ENCODE data around the gene NID2.

NID2 gene

DNA sequence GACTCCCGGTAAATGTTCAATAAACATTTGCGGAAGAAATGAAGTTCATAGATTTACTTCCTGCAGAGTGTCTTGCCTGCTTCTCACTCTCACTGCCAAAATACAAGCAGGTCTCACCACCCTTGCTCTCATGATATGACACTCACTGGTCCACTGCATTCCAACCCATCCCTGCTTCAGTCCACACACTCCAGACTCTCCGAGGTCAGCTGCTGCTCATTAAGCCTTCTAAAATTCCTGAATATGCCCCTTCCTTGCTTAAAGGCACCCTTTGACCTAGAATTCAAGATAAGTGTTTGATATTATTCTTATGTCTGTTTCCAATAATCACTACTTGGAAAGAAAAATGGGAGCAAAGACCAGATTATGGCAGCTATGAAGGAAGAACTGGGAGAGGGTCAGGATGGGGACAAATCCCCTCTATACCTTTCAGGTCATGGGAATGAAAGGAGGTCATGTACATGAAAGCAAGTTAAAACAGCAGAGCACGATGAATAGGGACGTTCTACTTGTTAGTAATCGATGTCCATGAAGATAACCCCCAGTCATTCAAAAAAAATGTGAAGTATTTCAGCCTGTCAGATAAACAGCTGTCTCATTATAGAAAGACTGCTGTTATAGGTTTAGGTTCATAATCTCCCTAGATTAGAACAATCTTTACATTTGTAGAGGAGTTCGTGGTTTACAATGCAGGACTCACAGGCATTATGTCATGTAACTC is 10.5 kb upstream of the NID2 start:
- DNase-seq = no peak

DNA sequence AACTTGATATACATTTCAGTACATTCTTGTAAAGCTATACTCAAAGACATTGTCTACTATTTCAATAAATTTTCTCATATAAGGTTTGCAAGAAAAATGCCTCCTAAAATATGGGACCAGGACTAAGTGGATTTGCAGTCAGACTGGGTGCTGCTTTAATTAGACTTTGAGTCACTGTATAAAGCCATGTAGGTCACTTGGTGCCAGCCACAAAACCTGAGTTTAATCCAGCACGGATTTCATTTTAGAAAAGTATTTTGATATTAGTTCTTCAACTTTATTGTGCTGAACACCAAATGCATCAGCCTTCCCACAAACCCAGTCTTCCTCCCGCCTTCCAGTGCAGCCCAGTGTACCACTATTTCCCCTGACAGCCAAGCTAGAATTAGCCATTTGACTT is 9.9 kb upstream of the NID2 start:
- DNase-seq = no peak

DNA sequence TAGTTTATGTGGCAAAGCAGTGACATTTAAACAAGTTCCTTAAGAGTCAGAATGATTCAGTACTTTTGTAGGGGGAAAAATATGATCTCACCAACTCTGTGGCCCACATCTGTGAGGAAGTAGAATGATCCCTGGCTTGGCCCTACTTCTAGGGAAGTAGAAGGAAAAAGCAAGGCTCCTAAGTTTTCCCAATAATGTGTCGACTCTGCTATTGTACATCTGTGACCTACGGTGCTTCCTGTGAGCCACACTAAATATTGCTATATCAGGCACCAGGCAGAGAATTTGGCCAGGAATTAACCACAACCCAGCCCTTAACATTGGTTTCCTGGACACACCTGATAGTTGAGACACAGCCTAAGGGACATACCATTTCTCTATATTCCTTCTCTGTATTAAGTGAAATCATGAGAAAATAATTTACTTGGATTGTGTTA is 9.3 kb upstream of the NID2 start:
- no peak for DNase-seq

DNA sequence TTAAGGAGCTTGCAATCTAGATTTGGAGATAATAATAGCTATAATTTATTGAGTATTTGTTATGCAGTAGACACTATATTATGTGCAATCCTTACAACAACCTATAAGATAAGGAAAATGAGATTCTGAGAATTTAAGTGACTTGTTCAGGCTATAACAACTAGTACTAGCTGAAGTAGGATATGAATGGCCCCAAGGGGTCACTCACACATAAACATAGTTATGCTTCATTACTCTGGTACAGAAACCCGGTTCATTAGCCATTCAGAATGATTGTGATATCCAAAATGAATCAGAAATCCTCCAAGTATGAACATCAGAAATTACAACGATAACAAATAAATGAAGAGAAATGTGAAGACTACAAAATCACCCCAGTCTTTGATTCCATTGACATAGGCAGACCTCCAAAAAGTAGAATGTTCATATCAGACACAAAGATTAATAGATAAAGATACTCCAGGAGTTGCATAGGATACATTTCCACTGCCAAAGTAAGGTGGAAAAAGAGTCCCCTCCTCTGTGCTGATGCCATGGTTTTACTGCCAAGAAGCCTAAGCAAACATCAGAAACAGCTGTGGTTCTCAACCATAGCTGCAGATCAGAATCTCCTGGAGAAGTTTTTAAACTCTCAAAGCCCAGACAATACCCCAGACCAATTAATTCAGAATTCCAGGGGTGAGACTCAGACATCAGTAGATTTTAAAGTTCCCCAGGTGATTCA is 8.6 kb upstream of the NID2 start:
- no peak for DNase-seq

DNA sequence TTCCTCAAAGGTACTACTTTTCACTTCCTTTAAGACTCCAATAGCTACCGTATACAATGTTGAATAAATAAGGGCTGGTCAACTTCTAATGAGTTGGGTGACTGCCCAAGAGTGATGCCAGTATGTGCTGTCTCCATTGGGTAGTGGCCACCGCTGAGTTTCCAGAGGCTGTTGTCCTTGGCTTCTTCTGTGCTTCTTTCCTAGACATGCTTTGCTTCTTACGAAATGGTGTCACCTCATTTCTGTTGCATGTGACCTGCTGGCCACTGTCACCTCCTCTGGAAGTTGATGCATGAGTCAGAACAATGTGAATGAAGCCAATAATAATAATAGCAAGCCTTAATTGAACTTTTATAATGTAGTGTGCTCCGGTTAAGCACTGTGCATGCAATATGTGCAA is 7.5 kb upstream of the NID2 start:
- DNase-seq = no peak

DNA sequence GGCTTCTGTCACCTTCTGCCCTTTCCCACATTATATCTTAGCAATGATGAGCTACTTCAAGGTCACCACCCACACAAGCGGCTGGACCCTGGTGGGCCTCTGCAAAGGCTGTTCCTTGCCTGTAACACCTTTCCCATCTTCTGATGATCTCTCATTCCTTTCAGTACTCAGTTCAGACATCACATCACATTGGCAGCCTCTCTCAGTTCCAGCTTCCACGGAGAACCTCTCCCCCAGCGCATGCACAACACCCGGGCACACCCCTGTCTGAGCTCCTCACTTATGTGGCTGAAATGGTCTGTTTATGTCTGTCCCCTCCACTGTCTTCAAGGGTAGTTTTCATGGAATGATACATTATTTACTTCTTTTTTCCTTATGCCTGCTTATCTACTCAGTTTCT is 6.5 kb upstream of the NID2 start:
- DNase-seq = no peak

DNA sequence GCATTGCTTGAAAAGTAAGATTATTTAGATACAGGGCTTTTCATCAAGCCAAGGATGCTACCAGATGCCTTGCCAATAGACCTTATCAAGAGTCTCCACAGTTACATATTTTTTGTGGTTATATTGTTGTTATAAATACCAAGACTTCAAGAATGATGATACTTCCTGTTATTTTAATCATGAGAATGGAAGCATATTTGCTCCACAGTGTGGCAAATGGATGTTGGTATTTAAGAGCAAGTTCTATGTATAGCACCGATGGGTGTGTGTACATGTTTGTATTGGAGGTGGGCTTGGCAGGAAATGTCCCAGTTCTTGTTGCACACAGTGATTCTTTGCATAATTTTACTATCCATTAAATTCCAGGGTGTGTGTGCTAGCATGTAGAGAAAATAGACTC is 4.4 kb upstream of the NID2 start:
- DNase-seq = no peak

DNA sequence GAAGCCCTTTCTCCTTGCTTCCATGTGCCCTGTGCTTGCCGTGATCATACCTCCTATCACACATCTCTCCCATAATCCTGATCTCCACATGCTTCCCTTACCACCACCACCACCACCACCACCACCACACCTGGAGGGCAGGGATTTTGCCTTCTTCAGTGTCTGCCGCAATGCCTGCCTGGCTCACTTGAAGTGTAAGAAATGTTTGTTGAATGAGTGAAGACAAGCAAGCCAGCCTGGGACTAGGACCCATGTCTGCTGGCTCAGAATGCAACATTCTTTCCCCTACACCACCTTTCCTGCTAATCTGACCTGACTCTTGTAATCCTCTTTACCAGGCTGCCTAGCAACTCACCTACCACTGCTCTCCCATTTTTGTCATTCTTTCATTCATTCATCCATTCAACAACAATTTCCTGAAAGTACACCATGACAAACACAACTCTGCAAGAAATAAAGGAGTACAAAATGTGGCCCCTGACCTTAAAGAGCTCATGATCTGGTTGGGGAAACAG is 3.5 kb upstream of the NID2 start:
- DNase-seq = no peak

DNA sequence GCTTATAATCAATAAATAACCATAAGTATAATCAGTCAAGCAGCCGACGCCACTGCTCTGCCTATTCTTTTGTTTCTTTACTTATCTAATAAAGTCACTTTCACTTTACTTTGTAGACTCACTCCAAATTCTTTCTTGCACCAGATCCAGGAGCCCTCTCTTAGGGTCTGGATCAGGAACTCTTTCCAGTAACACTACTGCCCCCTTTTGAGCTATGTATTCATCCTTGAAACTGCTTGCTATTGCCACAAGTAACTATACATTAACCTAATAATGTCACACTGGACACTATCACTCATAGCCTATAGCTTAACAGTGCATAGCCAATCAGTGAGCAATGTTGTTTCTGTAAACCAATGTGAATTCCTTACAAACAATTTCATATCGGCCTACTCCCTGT is 2.8 kb upstream of the NID2 start:
- no peak for DNase-seq

DNA sequence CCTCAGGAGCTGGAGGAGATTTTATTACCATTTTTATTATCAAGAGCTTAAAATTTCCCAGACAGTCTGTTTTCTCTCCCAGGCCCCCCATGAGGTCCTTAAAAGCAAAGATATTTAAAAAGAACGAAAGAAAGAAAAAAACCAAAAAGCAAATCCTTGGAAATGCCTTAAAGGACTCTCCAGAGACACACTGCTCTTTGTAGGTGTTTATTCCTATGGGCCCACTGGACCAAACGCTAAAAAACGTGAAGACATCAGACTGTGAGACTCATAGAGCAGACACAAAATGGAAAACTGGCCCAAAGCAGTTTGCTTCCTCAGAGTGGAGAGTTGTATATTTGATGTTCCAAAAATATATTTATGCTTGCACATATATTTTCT is 1.2 kb upstream of the NID2 start:
- no peak for DNase-seq

DNA sequence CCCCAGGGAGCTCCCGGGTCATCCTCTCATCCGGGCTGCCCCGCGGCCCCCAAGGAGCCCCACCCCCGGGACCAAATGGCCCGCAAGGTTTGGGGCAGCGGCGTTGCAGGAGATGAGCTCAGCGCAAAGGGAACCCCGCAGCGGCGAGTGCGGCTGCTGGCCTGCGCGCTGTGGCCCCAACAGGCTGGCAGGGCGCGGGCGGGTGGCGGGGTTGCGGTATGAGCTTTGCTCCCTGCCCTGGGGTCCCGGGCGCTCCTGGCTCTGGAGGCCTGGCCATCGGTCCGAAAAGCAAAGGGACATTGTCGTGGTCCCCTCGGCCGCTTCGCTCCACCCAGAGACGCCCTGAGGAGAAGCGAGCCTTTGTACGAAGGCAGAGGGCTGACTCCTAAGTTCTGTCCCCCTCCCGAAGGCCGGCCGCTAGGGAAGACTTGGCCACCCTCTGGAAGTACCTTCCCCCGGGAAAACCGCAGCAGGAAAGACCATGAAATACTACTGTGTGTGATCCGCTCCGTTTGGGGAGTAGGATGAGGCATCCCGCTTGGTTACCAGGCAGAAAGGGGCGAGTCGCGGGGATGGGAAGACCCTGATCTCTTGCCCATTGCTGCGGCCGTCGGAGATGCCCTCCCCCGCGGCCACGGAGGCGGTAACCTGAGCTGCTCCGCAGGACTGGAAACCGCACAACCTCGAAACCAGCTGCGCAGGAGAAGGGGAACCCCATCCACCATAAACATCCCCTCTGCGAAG is 620 bp upstream of the NID2 start:
- DNase-seq = no peak

DNA sequence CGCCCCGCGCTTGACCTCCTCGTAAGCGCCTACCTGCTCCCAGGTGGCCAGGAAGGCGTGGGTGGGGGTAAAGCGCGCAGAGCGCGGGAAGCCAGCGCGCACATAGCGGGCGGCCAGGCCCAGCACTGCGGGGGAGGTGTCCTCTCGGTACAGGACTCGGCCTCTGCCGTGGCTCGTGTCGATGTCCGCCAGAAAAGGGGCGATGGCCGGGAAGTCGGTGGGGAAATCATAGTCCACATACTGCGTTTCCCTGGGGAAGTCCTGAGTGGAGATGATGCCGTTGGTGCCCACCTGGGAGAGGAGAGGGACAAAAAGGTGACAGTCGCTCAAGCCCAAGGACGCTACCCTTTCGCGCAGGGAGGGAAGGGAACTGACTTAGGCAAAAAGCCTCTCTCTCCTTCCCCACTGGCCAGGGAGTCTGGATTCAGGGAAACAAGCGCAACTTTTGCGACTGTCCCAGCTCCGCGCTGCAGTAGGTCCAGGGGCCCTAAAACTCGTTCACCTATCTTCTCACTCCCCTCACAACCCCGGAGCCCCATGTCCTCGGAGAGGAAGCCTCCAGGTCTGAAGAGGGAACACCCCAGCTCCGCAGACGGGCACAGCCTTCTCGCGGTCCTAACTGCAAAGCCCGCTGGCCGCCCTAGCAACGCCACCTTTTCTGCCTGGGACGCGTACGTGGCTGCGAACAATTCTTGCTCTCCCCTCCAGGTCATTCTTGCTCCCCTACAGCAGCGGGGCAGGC is 815 bp downstream of the NID2 start:
- no peak for DNase-seq

DNA sequence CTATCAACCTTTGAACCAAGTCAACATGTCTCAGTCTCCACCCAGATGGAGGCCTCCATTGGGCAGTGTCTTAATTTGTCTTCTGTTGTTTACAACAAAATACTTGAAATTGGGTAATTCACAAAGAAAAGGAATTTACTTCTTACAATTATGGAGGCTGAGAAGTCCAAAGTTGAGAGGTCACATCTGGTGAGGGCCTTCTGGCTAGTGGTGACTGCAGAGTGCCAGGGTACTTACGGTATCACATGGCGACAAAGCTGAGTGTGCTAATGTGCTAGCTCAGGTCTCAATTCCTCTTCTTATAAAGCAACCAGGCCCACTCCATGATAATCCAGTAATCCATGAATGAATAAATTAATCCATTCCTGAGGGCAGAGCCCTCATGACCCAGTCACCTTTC is 4.7 kb downstream of the NID2 start:
- no peak for DNase-seq

DNA sequence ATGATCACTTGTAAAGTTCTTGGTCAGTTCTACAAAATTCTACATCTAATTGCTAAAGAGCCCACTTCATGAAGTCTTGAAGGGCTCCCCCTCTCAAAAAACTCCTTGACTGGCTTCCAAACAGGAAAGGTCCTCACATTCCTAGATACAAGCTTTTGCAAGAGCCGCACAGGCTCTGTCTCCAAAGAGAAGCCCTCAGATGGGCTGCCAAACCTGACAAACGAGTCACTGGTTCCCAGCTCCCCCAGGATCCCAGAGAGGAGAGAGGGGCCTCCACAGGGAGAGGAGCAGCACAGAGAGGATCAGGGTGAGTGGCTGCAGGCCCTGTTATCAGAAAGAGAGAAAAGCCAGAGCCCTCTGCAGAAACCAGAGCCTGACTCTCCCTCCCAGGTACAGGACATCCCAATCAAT is 5.8 kb downstream of the NID2 start:
- no peak for DNase-seq

DNA sequence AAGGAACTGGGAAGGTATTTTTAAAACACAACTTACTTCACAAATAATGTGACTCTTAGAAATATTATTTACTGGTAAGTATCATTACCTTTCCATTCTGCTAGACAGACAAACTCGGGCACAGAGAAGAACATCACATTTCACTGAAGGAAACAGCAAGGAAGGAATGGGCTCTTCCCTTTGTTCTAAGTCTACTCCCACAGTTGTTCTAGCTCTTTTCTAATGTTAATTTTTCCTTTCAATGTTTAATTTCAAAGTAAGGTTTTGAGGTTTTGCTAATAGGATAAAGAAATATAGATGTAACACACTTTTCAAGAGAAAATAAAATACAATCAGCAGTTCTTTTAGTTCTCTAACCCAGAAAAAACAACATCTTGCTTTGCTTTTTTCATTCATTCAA is 7.0 kb downstream of the NID2 start:
- no peak for DNase-seq

DNA sequence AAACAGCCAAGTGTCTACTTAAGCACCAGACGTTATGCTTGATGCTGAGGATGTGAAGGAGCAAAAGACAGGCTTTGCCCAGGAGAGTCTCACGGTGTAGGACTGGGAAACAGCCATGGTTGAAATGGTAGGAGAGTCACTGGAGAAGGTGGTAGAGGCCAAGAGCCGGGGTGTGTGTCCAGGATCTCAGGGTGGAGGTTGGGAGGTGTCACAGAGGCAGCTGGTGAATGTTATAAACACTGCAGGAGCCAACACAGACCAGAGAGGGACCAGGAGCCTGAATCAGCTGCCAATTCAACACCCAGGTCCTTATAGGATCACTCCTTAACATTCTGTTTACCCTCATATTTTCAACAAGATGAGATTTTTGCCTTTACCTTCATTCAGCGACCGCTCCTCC is 7.5 kb downstream of the NID2 start:
- no peak for DNase-seq

DNA sequence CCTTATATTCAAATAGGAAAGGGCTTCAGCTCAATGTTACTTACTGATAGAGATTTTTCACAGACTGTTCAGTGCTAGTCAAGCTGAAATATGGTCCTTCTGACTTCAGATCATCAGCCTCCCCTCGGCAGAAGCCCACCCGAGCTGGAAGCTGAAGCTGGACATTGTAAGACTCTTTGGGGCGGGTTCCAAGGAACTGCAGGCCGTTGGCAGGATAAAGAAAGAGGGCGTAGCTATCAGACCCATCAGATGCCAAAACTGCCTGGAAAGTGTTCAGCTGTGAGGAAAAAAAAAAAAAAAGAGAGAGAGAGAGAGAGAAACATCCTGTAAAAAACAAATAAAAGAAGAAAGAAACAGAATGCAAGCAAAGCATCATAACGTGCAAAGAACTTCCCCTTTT is 8.8 kb downstream of the NID2 start:
- DNase-seq = no peak

DNA sequence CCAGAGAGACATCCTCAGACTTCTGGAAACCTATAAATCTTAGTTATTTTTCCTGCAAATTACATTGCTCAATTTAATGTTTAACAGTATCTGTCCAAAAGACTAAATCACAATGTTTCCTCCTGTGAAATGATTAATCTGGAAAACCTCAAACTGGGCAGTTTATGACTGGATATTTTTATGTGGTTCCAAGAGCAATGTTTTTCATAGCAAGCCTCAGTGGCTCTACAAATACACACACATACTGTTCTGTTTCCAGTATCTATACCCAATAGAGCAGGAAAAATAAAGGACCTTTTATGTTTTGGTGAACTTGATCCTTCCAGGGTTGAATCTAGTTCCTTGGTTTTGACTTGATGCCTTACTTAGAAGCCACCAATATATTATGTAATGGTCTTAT is 9.2 kb downstream of the NID2 start:
- no peak for DNase-seq

DNA sequence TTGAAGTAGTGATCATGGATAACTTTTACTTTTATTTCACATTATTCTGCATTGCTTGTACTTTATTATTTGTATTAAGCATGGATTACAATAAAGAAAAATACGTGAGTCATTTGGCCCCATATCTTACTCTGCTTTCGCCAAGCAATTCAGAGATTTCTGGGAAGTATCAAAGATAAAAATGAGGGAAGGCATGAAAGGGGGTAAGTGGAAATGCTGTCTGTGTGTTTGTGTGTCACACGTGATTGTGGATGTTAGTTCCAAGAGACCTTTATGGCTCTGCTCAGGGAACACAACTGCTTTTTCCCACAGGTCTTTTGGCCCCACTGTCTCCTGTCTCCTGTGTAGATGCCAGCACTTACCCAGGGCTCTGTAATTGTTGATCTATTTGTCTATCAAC is 10.5 kb downstream of the NID2 start:
- no peak for DNase-seq

DNA sequence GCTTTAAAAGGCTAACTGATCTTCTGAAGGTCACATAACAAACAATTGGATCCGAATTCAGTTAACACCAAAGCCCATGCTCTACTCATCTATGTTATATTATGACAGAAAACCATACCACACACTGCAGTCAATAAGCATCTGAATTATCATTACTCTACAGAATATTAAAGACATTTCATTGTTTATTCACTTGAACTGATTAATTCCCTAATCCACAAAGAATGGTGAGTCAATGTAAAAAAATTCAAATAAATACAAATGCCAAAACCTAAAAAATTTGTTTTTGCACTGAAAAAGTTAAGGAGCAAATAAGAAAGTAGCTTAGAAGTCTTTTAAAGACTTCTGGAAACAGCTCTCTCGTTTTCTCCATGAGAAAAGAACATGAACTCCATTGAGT is 13.7 kb downstream of the NID2 start:
- no peak for DNase-seq

DNA sequence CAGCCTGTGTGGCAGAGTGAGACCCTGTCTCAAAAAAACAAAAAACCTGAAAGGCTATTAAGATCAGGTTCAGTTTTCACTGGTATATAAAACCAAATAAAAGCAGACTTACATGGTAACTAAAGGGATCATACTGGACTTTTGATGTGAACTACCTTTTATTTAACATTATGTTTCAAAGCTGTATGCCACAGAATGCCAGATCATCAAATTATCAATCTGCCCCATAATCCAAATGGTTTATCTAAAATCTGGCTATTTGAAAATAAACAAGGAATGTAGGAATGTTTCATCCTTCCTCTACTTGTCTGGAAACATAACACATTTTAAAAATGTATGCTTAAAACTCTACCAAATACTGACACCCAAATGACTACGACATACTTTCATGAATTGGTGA is 14.2 kb downstream of the NID2 start:
- DNase-seq = no peak

DNA sequence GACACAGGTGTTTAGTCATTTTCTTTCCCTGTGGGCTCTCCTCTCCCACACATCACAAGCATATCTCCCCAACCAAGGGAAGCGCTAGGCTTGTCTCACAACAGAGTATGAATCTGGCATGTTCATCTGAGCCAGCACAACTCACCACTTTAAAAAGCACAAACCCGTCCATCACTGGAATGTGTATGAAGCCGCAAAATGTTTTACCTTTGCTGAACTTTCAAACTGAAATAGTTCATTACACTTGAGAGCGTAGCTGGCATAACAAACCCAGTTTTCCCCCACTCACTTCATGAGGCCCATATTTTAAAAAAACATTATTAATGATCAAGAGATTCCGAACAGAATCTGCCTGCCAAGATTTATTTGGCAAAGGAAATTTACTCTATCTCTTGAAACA is 15.8 kb downstream of the NID2 start:
- no peak for DNase-seq

DNA sequence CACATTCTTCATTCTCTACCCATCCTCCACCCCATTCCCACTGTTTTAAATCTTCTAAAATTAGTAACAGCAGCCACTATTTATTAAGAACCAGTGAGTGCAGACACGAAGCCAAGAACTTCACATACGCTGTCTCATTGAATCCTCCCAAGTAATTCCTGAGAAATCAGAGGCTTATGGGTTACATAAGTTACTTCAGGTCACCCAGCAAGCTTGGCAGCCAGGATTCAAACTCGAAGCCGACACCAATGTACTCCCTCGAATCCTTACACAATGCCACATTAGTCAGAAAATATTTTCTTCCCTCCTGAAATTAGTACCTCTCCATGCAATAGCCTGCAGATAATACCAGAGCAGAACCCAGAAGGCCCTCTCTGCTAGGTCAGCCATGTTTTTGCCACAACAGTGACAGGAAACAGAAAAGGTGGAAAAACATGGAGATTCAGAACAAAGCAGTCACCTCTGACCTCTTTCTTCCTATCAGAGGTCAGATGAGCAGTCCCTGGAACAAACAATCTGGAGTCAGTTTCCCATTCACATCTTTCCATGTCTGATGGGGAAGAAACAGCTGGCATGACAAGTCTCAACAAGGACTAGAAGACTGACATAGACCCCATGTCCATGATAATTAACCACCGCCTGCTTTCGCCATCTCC is 16.4 kb downstream of the NID2 start:
- no peak for DNase-seq

Data from activated CD4-positive, alpha-beta T cell treated with anti-CD3 and anti-CD28 coated beads, Interleukin-2, Interleukin-6, amounts not matched to agents 100 ng/mL and 50 ng/mL, durations not matched to agents 16 hours and 8 hours (primary cell).